Measurements from ENCODE around the gene CLEC10A.

Gene CLEC10A

GRCh38 chr17:7070712-7071111 lies 9.3 kb downstream of the CLEC10A start:
- TF ChIP-seq, protein P1, sequence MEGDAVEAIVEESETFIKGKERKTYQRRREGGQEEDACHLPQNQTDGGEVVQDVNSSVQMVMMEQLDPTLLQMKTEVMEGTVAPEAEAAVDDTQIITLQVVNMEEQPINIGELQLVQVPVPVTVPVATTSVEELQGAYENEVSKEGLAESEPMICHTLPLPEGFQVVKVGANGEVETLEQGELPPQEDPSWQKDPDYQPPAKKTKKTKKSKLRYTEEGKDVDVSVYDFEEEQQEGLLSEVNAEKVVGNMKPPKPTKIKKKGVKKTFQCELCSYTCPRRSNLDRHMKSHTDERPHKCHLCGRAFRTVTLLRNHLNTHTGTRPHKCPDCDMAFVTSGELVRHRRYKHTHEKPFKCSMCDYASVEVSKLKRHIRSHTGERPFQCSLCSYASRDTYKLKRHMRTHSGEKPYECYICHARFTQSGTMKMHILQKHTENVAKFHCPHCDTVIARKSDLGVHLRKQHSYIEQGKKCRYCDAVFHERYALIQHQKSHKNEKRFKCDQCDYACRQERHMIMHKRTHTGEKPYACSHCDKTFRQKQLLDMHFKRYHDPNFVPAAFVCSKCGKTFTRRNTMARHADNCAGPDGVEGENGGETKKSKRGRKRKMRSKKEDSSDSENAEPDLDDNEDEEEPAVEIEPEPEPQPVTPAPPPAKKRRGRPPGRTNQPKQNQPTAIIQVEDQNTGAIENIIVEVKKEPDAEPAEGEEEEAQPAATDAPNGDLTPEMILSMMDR (IDR thresholded peaks at IDR 0.05; ENCODE audit: insufficient read depth, low read length, poor library complexity, severe bottlenecking), result no peak
- Histone ChIP-seq H3K4me3 (replicated peaks; ENCODE audit: low read depth, low read length) (no peak overlapping the region), H3K27me3 (replicated peaks; ENCODE audit: control insufficient read depth, insufficient read depth, low read length) (no peaks in the 10 kb centered on the region; the same call in 1 of the 2 replicates), H3K36me3 (ENCODE audit: control insufficient read depth, insufficient read depth, low read length) (no peaks in the 10 kb centered on the region)
- DNase-seq (ENCODE audit: extremely low read depth, insufficient read length), result no peak

- no peaks in the 10 kb centered on the region; the same call in 1 of the 2 replicates for H3K27me3 ChIP-seq (replicated peaks; ENCODE audit: control insufficient read depth, insufficient read depth, low read length)
- DNase-seq (ENCODE audit: extremely low read depth, insufficient read length), result no peak
- TF ChIP-seq, protein P1 (IDR thresholded peaks at IDR 0.05; ENCODE audit: insufficient read depth, low read length, poor library complexity, severe bottlenecking), result no peak
- H3K36me3 ChIP-seq (ENCODE audit: control insufficient read depth, insufficient read depth, low read length), result no peaks in the 10 kb centered on the region
- H3K4me3 ChIP-seq (replicated peaks; ENCODE audit: low read depth, low read length), result no peak overlapping the region
Observed at GRCh38 chr17:7068268-7068667, 11.8 kb downstream of the CLEC10A start.

- H3K27me3 ChIP-seq (replicated peaks; ENCODE audit: control insufficient read depth, insufficient read depth, low read length), result no peaks in the 10 kb centered on the region; the same call in 1 of the 2 replicates
- H3K4me3 ChIP-seq (replicated peaks; ENCODE audit: low read depth, low read length), result no peak overlapping the region
- no peak for DNase-seq (ENCODE audit: extremely low read depth, insufficient read length)
- TF ChIP-seq, protein P1 (IDR thresholded peaks at IDR 0.05; ENCODE audit: insufficient read depth, low read length, poor library complexity, severe bottlenecking), result no peak
- no peaks in the 10 kb centered on the region for H3K36me3 ChIP-seq (ENCODE audit: control insufficient read depth, insufficient read depth, low read length)
Observed at GRCh38 chr17:7067198-7067597, 12.9 kb downstream of the CLEC10A start.

DNA sequence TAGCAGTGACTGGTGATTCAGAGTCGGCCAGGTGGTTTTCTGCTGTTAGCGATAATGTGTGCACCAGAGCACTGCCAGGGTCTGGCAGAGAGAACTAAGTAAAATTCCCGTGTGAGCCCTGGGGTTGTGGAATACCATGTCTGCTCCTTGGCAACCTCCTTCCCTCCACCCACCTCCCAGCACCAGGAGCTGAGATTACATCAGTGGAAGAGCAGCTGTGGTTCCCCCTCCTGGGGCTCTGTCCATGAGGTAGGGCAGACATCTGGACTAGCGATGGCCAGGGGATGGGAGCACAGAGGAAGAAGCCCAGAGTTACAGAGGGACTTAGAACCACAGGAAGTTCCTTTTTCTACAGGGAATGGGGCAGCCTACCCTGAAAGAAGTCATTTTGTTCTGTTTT lies 15.8 kb downstream of the CLEC10A start:
- Histone ChIP-seq H3K36me3 (ENCODE audit: control insufficient read depth, insufficient read depth, low read length) (no peaks in the 10 kb centered on the region), H3K27me3 (replicated peaks; ENCODE audit: control insufficient read depth, insufficient read depth, low read length) (no peaks in the 10 kb centered on the region), H3K4me3 (replicated peaks; ENCODE audit: low read depth, low read length) (no peak overlapping the region)
- TF ChIP-seq, protein P1 (IDR thresholded peaks at IDR 0.05; ENCODE audit: insufficient read depth, low read length, poor library complexity, severe bottlenecking), result no peak
- no peak for DNase-seq (ENCODE audit: extremely low read depth, insufficient read length)

GRCh38 chr17:7063518-7064094 lies 16.4 kb downstream of the CLEC10A start:
- Histone ChIP-seq H3K4me3 (replicated peaks; ENCODE audit: low read depth, low read length) (no peak overlapping the region), H3K27me3 (replicated peaks; ENCODE audit: control insufficient read depth, insufficient read depth, low read length) (no peaks in the 10 kb centered on the region; the same call in 1 of the 2 replicates), H3K36me3 (ENCODE audit: control insufficient read depth, insufficient read depth, low read length) (no peaks in the 10 kb centered on the region)
- no peak for DNase-seq (ENCODE audit: extremely low read depth, insufficient read length)
- TF ChIP-seq, protein P1 (IDR thresholded peaks at IDR 0.05; ENCODE audit: insufficient read depth, low read length, poor library complexity, severe bottlenecking), result no peak
